ENCODE results near the gene PCIF1.
A peak's percentile ranks its signal among the peaks of the same experiment; 100 is the strongest.

PCIF1 gene

GRCh38 chr20:45962031-45962755 lies 27.7 kb downstream of the PCIF1 start:
- peaks cover 24% of the 10 kb centered on the region for H3K36me3 ChIP-seq (ENCODE audit: control insufficient read depth, insufficient read depth, low read length)
- H3K9ac ChIP-seq (ENCODE audit: low read length), result no peak overlapping the region
- no peaks in the 10 kb centered on the region for H3K4me1 ChIP-seq (ENCODE audit: control insufficient read depth, insufficient read depth, low read length)
- no peak overlapping the region for H3K4me3 ChIP-seq (ENCODE audit: low read length)
- H3K27me3 ChIP-seq (ENCODE audit: control insufficient read depth, insufficient read depth, low read length), result no peaks in the 10 kb centered on the region
- no peaks in the 10 kb centered on the region for H3K9me3 ChIP-seq (ENCODE audit: control insufficient read depth, low read length)

- Histone ChIP-seq H3K9me3 (ENCODE audit: control insufficient read depth, low read length) (no peaks in the 10 kb centered on the region), H3K9ac (ENCODE audit: low read length) (no peak overlapping the region), H3K4me1 (ENCODE audit: control insufficient read depth, insufficient read depth, low read length) (no peaks in the 10 kb centered on the region), H3K4me3 (ENCODE audit: low read length) (no peak overlapping the region), H3K27me3 (ENCODE audit: control insufficient read depth, insufficient read depth, low read length) (no peaks in the 10 kb centered on the region), H3K36me3 (ENCODE audit: control insufficient read depth, insufficient read depth, low read length) (peaks cover 34% of the 10 kb centered on the region)
Measured at GRCh38 chr20:45963059-45964005, 28.8 kb downstream of the PCIF1 start.

- H3K9ac ChIP-seq (ENCODE audit: low read length), result no peak overlapping the region
- no peak overlapping the region for H3K4me3 ChIP-seq (ENCODE audit: low read length)
- H3K36me3 ChIP-seq (ENCODE audit: control insufficient read depth, insufficient read depth, low read length), result peaks cover 27% of the 10 kb centered on the region
- H3K9me3 ChIP-seq (ENCODE audit: control insufficient read depth, low read length), result no peaks in the 10 kb centered on the region
- H3K4me1 ChIP-seq (ENCODE audit: control insufficient read depth, insufficient read depth, low read length), result no peaks in the 10 kb centered on the region
- no peaks in the 10 kb centered on the region for H3K27me3 ChIP-seq (ENCODE audit: control insufficient read depth, insufficient read depth, low read length)
Measured at GRCh38 chr20:45964006-45964400, 29.5 kb downstream of the PCIF1 start.

GRCh38 chr20:45965169-45966002 lies 30.9 kb downstream of the PCIF1 start:
- H3K27me3 ChIP-seq (ENCODE audit: control insufficient read depth, insufficient read depth, low read length), result no peaks in the 10 kb centered on the region
- H3K9me3 ChIP-seq (ENCODE audit: control insufficient read depth, low read length), result no peaks in the 10 kb centered on the region
- peaks cover 6% of the 10 kb centered on the region for H3K4me1 ChIP-seq (ENCODE audit: control insufficient read depth, insufficient read depth, low read length)
- no peak overlapping the region for H3K9ac ChIP-seq (ENCODE audit: low read length)
- peaks cover 18% of the 10 kb centered on the region for H3K36me3 ChIP-seq (ENCODE audit: control insufficient read depth, insufficient read depth, low read length)
- no peak overlapping the region for H3K4me3 ChIP-seq (ENCODE audit: low read length)

GRCh38 chr20:45967551-45968080 lies 33.1 kb downstream of the PCIF1 start:
- peaks cover 15% of the 10 kb centered on the region for H3K36me3 ChIP-seq (ENCODE audit: control insufficient read depth, insufficient read depth, low read length)
- H3K27me3 ChIP-seq (ENCODE audit: control insufficient read depth, insufficient read depth, low read length), result no peaks in the 10 kb centered on the region
- peaks cover 14% of the 10 kb centered on the region for H3K4me1 ChIP-seq (ENCODE audit: control insufficient read depth, insufficient read depth, low read length)
- no peak overlapping the region for H3K4me3 ChIP-seq (ENCODE audit: low read length)
- no peaks in the 10 kb centered on the region for H3K9me3 ChIP-seq (ENCODE audit: control insufficient read depth, low read length)
- no peak overlapping the region for H3K9ac ChIP-seq (ENCODE audit: low read length)

- no peak overlapping the region for H3K4me3 ChIP-seq (ENCODE audit: low read length)
- H3K9me3 ChIP-seq (ENCODE audit: control insufficient read depth, low read length), result no peaks in the 10 kb centered on the region
- H3K4me1 ChIP-seq (ENCODE audit: control insufficient read depth, insufficient read depth, low read length), result peaks cover 20% of the 10 kb centered on the region
- H3K27me3 ChIP-seq (ENCODE audit: control insufficient read depth, insufficient read depth, low read length), result no peaks in the 10 kb centered on the region
- no peak overlapping the region for H3K9ac ChIP-seq (ENCODE audit: low read length)
- H3K36me3 ChIP-seq (ENCODE audit: control insufficient read depth, insufficient read depth, low read length), result peaks cover 15% of the 10 kb centered on the region
Measured at GRCh38 chr20:45968081-45968671, 33.7 kb downstream of the PCIF1 start.

GRCh38 chr20:45968801-45969711 lies 34.6 kb downstream of the PCIF1 start:
- Histone ChIP-seq H3K4me1 (ENCODE audit: control insufficient read depth, insufficient read depth, low read length) (peaks cover 20% of the 10 kb centered on the region), H3K36me3 (ENCODE audit: control insufficient read depth, insufficient read depth, low read length) (peaks cover 15% of the 10 kb centered on the region), H3K4me3 (ENCODE audit: low read length) (no peak overlapping the region), H3K9ac (ENCODE audit: low read length) (no peak overlapping the region), H3K9me3 (ENCODE audit: control insufficient read depth, low read length) (no peaks in the 10 kb centered on the region), H3K27me3 (ENCODE audit: control insufficient read depth, insufficient read depth, low read length) (no peaks in the 10 kb centered on the region)

GRCh38 chr20:45969712-45970634 lies 35.5 kb downstream of the PCIF1 start:
- Histone ChIP-seq H3K9ac (ENCODE audit: low read length) (peak overlapping the region; percentile 100), H3K27me3 (ENCODE audit: control insufficient read depth, insufficient read depth, low read length) (no peaks in the 10 kb centered on the region), H3K36me3 (ENCODE audit: control insufficient read depth, insufficient read depth, low read length) (peaks cover 15% of the 10 kb centered on the region), H3K4me3 (ENCODE audit: low read length) (peak overlapping the region; percentile 94), H3K9me3 (ENCODE audit: control insufficient read depth, low read length) (no peaks in the 10 kb centered on the region), H3K4me1 (ENCODE audit: control insufficient read depth, insufficient read depth, low read length) (peaks cover 20% of the 10 kb centered on the region)

- H3K36me3 ChIP-seq (ENCODE audit: control insufficient read depth, insufficient read depth, low read length), result peaks cover 15% of the 10 kb centered on the region
- peak overlapping the region; percentile 94 for H3K4me3 ChIP-seq (ENCODE audit: low read length)
- H3K9ac ChIP-seq (ENCODE audit: low read length), result peak overlapping the region; percentile 100
- peaks cover 20% of the 10 kb centered on the region for H3K4me1 ChIP-seq (ENCODE audit: control insufficient read depth, insufficient read depth, low read length)
- H3K27me3 ChIP-seq (ENCODE audit: control insufficient read depth, insufficient read depth, low read length), result no peaks in the 10 kb centered on the region
- no peaks in the 10 kb centered on the region for H3K9me3 ChIP-seq (ENCODE audit: control insufficient read depth, low read length)
Measured at GRCh38 chr20:45970646-45971424, 36.4 kb downstream of the PCIF1 start.

GRCh38 chr20:45971425-45971674 lies 36.9 kb downstream of the PCIF1 start:
- H3K27me3 ChIP-seq (ENCODE audit: control insufficient read depth, insufficient read depth, low read length), result no peaks in the 10 kb centered on the region
- H3K9me3 ChIP-seq (ENCODE audit: control insufficient read depth, low read length), result no peaks in the 10 kb centered on the region
- peak overlapping the region; percentile 94 for H3K4me3 ChIP-seq (ENCODE audit: low read length)
- peaks cover 20% of the 10 kb centered on the region for H3K4me1 ChIP-seq (ENCODE audit: control insufficient read depth, insufficient read depth, low read length)
- H3K9ac ChIP-seq (ENCODE audit: low read length), result peak overlapping the region; percentile 100
- H3K36me3 ChIP-seq (ENCODE audit: control insufficient read depth, insufficient read depth, low read length), result peaks cover 15% of the 10 kb centered on the region

Data from mucosa of stomach (tissue), 1 donor.